K562 (cell line): ENCODE results near the gene FDPS. TPM values are rescaled to one million over a fixed set of nuclear protein-coding genes. Genes with fewer than 3 reads are reported as not detected.

Experiments used
- GABPB1 ChIP-seq: sonication (generic); formaldehyde crosslinking; IDR thresholded peaks from 2 replicates; pipeline ENCODE4 v1.8.0; 2022; ENCODE audit warnings: mild to moderate bottlenecking, missing genetic modification reagents
- HNRNPL ChIP-seq: fragments of 200-400 bp; formaldehyde crosslinking; IDR thresholded peaks from 2 replicates; pipeline ENCODE4 v1.6.1; 2017; ENCODE audit warnings: low read depth, mild to moderate bottlenecking, low read length
- MEF2D ChIP-seq: conservative IDR thresholded peaks from 2 replicates; pipeline ENCODE4 v1.6.1; 2016; ENCODE audit warnings: low read depth, missing genetic modification characterization, missing compliant biosample characterization
- ZBTB7A ChIP-seq: IDR thresholded peaks from 2 replicates; pipeline ENCODE4 v1.6.1; 2011; ENCODE audit warnings: low read depth, mild to moderate bottlenecking, low read length, moderate library complexity, borderline replicate concordance; ENCODE audit not compliant: control insufficient read depth
- ZNF253 ChIP-seq: fragments of 250-450 bp; sonication (Bioruptor Pico); conservative IDR thresholded peaks from 2 replicates; pipeline ENCODE4 v1.6.1; 2021; ENCODE audit warnings: mild to moderate bottlenecking
- polyA plus RNA-seq, 8 experiments: library from polyadenylated mRNA; depleted of rRNA in 4 of 8; stranded (reverse) in 5 of 8; unstranded in 3 of 8; fragments of >200 nt; fragmentation: Nextera tagmentation in 2 of 8; fragmentation: Illumina TruSeq in 1 of 8; extraction: Ambion mirVana in 2 of 8; extraction: Trizol in 1 of 8; gene quantifications; 2 replicates each; pipeline versions ENCODE4 v1.2.1 to v1.2.3, GENCODE V29; 2011 to 2014; ENCODE audit warnings: inconsistent platforms in 1 of 8, missing spikeins in 1 of 8
- total RNA-seq, 7 experiments: library from RNA; depleted of rRNA in 6 of 7; stranded (reverse); fragments of >200 nt in 6 of 7; fragmentation: Illumina TruSeq in 2 of 7; extraction: Trizol in 2 of 7; gene quantifications; 2 replicates each; pipeline versions ENCODE4 v1.2.1 to v1.2.3, GENCODE V29; 2011 to 2021; ENCODE audit warnings: low replicate concordance in 1 of 7
- TF ChIP-seq, protein P1 (sequence below), 2 experiments: fragments of 450-650 bp; formaldehyde crosslinking in 1 of 2; IDR thresholded peaks; 2 replicates each; pipeline versions ENCODE4 v1.4.0 to v1.6.1; 2014 to 2020; ENCODE audit warnings: mild to moderate bottlenecking in 2 of 2, borderline replicate concordance in 1 of 2, low read depth in 1 of 2
- TF ChIP-seq, protein P2 (sequence below), 3 experiments: fragments of 200-800 bp in 1 of 3; sonication (Bioruptor generic) in 1 of 3; sonication (generic) in 1 of 3; formaldehyde crosslinking in 1 of 3; IDR thresholded peaks; 2 replicates each; pipeline versions ENCODE4 v1.6.1 to v1.8.0; 2016 to 2022; ENCODE audit warnings: mild to moderate bottlenecking in 2 of 3, missing compliant biosample characterization in 2 of 3, missing genetic modification characterization in 2 of 3, missing genetic modification reagents in 1 of 3
- TF ChIP-seq, protein P3 (sequence below), 2 experiments: fragments of 250-450 bp in 1 of 2; fragments of 450-650 bp in 1 of 2; sonication (Bioruptor Pico) in 1 of 2; IDR thresholded peaks; 2 replicates each; pipeline versions ENCODE4 v1.6.1 to v1.8.0; 2016 to 2021; ENCODE audit warnings: mild to moderate bottlenecking in 2 of 2, moderate library complexity in 2 of 2, missing compliant biosample characterization in 1 of 2, missing genetic modification characterization in 1 of 2
- TF ChIP-seq, protein P4 (sequence below): fragments of 200-800 bp; sonication (Bioruptor generic); IDR thresholded peaks from 2 replicates; pipeline ENCODE4 v1.6.1; 2017; ENCODE audit warnings: missing genetic modification characterization, missing compliant biosample characterization
- TF ChIP-seq, protein P5 (sequence below): fragments of 450-650 bp; IDR thresholded peaks from 2 replicates; pipeline ENCODE4 v1.6.1; 2016; ENCODE audit warnings: antibody characterized with exemption

The FDPS gene
- total and polyA plus RNA-seq, 9 of the 15 experiments (the other 6 are each of a cell fraction or from before 2014, with no cell fraction given), result 247 to 884 (median 360) TPM

DNA sequence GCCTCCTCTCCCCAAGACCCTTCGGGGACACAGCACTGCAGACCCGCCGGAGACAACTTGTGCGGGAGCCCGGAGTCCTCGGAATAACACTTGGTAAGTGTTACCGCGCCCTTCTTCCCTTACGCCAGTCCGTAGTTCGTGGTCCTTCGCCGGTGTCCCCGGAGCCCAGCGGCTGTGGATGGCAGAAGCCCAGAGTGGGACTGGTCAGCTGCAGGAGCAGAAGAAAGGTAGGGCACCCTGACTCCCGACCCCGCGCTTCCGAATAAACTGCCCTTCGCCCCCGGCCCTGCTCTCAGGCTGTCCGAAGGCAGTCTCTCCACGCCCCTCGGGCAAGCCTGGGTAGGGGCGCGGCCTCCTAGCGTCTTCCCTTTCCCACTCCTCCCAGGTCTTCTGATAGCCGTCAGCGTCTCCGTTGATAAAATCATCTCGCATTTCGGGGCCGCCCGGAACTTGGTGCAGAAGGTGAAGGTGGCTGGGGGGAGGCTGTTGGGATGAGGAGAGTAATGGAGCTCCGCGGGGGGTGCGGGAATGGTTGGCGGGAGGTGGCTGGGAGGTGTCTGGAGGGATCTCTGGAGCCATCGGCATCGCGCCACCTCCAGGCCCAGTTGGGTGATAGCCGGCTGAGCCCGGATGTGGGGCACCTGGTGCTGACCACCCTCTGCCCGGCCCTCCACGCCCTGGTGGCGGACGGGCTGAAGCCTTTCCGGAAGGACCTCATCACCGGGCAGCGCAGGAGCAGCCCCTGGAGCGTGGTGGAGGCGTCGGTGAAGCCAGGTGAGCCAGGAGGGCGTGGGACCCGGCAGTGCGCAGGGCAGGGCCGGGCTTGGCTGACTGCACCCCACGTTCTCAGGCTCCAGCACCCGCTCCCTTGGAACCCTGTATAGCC is 16.3 kb downstream of the FDPS start (continued):
- TF ChIP-seq, protein P1, sequence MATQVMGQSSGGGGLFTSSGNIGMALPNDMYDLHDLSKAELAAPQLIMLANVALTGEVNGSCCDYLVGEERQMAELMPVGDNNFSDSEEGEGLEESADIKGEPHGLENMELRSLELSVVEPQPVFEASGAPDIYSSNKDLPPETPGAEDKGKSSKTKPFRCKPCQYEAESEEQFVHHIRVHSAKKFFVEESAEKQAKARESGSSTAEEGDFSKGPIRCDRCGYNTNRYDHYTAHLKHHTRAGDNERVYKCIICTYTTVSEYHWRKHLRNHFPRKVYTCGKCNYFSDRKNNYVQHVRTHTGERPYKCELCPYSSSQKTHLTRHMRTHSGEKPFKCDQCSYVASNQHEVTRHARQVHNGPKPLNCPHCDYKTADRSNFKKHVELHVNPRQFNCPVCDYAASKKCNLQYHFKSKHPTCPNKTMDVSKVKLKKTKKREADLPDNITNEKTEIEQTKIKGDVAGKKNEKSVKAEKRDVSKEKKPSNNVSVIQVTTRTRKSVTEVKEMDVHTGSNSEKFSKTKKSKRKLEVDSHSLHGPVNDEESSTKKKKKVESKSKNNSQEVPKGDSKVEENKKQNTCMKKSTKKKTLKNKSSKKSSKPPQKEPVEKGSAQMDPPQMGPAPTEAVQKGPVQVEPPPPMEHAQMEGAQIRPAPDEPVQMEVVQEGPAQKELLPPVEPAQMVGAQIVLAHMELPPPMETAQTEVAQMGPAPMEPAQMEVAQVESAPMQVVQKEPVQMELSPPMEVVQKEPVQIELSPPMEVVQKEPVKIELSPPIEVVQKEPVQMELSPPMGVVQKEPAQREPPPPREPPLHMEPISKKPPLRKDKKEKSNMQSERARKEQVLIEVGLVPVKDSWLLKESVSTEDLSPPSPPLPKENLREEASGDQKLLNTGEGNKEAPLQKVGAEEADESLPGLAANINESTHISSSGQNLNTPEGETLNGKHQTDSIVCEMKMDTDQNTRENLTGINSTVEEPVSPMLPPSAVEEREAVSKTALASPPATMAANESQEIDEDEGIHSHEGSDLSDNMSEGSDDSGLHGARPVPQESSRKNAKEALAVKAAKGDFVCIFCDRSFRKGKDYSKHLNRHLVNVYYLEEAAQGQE (IDR thresholded peaks at IDR 0.05; ENCODE audit: borderline replicate concordance), result peak; percentile 34; the same call in 1 of the 2 replicates
- TF ChIP-seq, protein P1 (CRISPR knock-in tag; IDR thresholded peaks at IDR 0.05; ENCODE audit: low read depth), result no peak
- TF ChIP-seq GABPB1 (CRISPR knock-in tag) (peak; percentile 28; the same call in 1 of the 2 replicates), ZNF253 (CRISPR knock-in tag) (no peak), HNRNPL (peak; percentile 27; the same call in 1 of the 2 replicates), MEF2D (tag) (no peak), ZBTB7A (peak; percentile 47; the same call in 1 of the 2 replicates)
- TF ChIP-seq, protein P2, sequence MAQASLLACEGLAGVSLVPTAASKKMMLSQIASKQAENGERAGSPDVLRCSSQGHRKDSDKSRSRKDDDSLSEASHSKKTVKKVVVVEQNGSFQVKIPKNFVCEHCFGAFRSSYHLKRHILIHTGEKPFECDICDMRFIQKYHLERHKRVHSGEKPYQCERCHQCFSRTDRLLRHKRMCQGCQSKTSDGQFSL (CRISPR knock-in tag; IDR thresholded peaks at IDR 0.05), result 0 out of 2 replicates have a peak, but pooled peaks have one; percentile 16
- TF ChIP-seq, protein P2 (tag; IDR thresholded peaks at IDR 0.05), result no peak
- TF ChIP-seq, protein P3, sequence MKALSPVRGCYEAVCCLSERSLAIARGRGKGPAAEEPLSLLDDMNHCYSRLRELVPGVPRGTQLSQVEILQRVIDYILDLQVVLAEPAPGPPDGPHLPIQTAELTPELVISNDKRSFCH (CRISPR knock-in tag; IDR thresholded peaks at IDR 0.05), result no peak
- TF ChIP-seq, protein P3 (tag; IDR thresholded peaks at IDR 0.05), result no peak
- TF ChIP-seq, protein P4, sequence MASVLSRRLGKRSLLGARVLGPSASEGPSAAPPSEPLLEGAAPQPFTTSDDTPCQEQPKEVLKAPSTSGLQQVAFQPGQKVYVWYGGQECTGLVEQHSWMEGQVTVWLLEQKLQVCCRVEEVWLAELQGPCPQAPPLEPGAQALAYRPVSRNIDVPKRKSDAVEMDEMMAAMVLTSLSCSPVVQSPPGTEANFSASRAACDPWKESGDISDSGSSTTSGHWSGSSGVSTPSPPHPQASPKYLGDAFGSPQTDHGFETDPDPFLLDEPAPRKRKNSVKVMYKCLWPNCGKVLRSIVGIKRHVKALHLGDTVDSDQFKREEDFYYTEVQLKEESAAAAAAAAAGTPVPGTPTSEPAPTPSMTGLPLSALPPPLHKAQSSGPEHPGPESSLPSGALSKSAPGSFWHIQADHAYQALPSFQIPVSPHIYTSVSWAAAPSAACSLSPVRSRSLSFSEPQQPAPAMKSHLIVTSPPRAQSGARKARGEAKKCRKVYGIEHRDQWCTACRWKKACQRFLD (CRISPR knock-in tag), result no peak
- TF ChIP-seq, protein P5, sequence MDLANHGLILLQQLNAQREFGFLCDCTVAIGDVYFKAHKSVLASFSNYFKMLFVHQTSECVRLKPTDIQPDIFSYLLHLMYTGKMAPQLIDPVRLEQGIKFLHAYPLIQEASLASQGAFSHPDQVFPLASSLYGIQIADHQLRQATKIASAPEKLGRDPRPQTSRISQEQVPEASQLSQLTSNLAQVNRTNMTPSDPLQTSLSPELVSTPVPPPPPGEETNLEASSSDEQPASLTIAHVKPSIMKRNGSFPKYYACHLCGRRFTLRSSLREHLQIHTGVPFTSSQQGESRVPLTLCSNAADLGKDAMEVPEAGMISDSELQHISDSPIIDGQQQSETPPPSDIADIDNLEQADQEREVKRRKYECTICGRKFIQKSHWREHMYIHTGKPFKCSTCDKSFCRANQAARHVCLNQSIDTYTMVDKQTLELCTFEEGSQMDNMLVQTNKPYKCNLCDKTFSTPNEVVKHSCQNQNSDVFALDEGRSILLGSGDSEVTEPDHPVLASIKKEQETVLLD, result peak; percentile 43; the same call in 1 of the 2 replicates
